IPS-18c (cell line): Measurements from ENCODE around the gene PLCB4.

Experiments
- H3K4me3 ChIP-seq: 2 replicates; pipeline ENCODE4 v1.7.0; 2013; ENCODE audit warnings: low read depth, mild to moderate bottlenecking, low read length, moderate library complexity; ENCODE audit not compliant: insufficient read depth
- H3K9me3 ChIP-seq: one replicate; pipeline ENCODE4 v1.6.1; 2013; ENCODE audit warnings: mild to moderate bottlenecking, low read length, moderate library complexity; ENCODE audit not compliant: control insufficient read depth, insufficient read depth

PLCB4 gene

GRCh38 chr20:9212735-9213134 is 143.8 kb downstream of the PLCB4 start:
- Histone ChIP-seq H3K4me3 (no peak overlapping the region), H3K9me3 (no peaks in the 10 kb centered on the region)

- no peaks in the 10 kb centered on the region for H3K9me3 ChIP-seq
Observed at GRCh38 chr20:9214685-9215084, 145.8 kb downstream of the PLCB4 start.

GRCh38 chr20:9215539-9215938 is 146.7 kb downstream of the PLCB4 start:
- no peaks in the 10 kb centered on the region for H3K9me3 ChIP-seq
- H3K4me3 ChIP-seq: no peak overlapping the region

More at GRCh38 chr20:9214685-9215084, 145.8 kb downstream of the PLCB4 start:
- H3K4me3 ChIP-seq: no peak overlapping the region

GRCh38 chr20:9218531-9218961 is 149.7 kb downstream of the PLCB4 start:
- no peaks in the 10 kb centered on the region for H3K9me3 ChIP-seq

GRCh38 chr20:9220874-9221547 is 152.1 kb downstream of the PLCB4 start:
- H3K4me3 ChIP-seq: no peak overlapping the region
- no peaks in the 10 kb centered on the region for H3K9me3 ChIP-seq

More at GRCh38 chr20:9218531-9218961, 149.7 kb downstream of the PLCB4 start:
- no peak overlapping the region for H3K4me3 ChIP-seq

GRCh38 chr20:9223296-9223695 is 154.4 kb downstream of the PLCB4 start:
- Histone ChIP-seq H3K9me3 (no peaks in the 10 kb centered on the region), H3K4me3 (no peak overlapping the region)

- Histone ChIP-seq H3K9me3 (no peaks in the 10 kb centered on the region), H3K4me3 (no peak overlapping the region)
Observed at GRCh38 chr20:9225879-9226278, 157.0 kb downstream of the PLCB4 start.

GRCh38 chr20:9227896-9228615 is 159.2 kb downstream of the PLCB4 start:
- Histone ChIP-seq H3K4me3 (no peak overlapping the region), H3K9me3 (no peaks in the 10 kb centered on the region)

- Histone ChIP-seq H3K9me3 (no peaks in the 10 kb centered on the region), H3K4me3 (no peak overlapping the region)
Observed at GRCh38 chr20:9228774-9229450, 160.0 kb downstream of the PLCB4 start.

- H3K4me3 ChIP-seq: no peak overlapping the region
- H3K9me3 ChIP-seq: no peaks in the 10 kb centered on the region
Observed at GRCh38 chr20:9230406-9230805, 161.5 kb downstream of the PLCB4 start.

- Histone ChIP-seq H3K4me3 (no peak overlapping the region), H3K9me3 (no peaks in the 10 kb centered on the region)
Observed at GRCh38 chr20:9233804-9234203, 164.9 kb downstream of the PLCB4 start.

- no peak overlapping the region for H3K4me3 ChIP-seq
- no peaks in the 10 kb centered on the region for H3K9me3 ChIP-seq
Observed at GRCh38 chr20:9235518-9235917, 166.6 kb downstream of the PLCB4 start.

GRCh38 chr20:9236458-9236857 is 167.6 kb downstream of the PLCB4 start:
- no peak overlapping the region for H3K4me3 ChIP-seq
- no peaks in the 10 kb centered on the region for H3K9me3 ChIP-seq

GRCh38 chr20:9241232-9241692 is 172.4 kb downstream of the PLCB4 start:
- Histone ChIP-seq H3K4me3 (no peak overlapping the region), H3K9me3 (no peaks in the 10 kb centered on the region)

- Histone ChIP-seq H3K9me3 (no peaks in the 10 kb centered on the region), H3K4me3 (no peak overlapping the region)
Observed at GRCh38 chr20:9241721-9242427, 173.0 kb downstream of the PLCB4 start.

- no peak overlapping the region for H3K4me3 ChIP-seq
- H3K9me3 ChIP-seq: no peaks in the 10 kb centered on the region
Observed at GRCh38 chr20:9243986-9244385, 175.1 kb downstream of the PLCB4 start.

- Histone ChIP-seq H3K9me3 (no peaks in the 10 kb centered on the region), H3K4me3 (no peak overlapping the region)
Observed at GRCh38 chr20:9244811-9245210, 175.9 kb downstream of the PLCB4 start.
